ENCODE results near the gene AUTS2. TPM values are rescaled to one million over a fixed set of nuclear protein-coding genes. Genes with fewer than 3 reads are reported as not detected.

AUTS2 gene
- total and polyA plus RNA-seq, 2 experiments from 2014 or later: 32.0 to 91.0 TPM

DNA sequence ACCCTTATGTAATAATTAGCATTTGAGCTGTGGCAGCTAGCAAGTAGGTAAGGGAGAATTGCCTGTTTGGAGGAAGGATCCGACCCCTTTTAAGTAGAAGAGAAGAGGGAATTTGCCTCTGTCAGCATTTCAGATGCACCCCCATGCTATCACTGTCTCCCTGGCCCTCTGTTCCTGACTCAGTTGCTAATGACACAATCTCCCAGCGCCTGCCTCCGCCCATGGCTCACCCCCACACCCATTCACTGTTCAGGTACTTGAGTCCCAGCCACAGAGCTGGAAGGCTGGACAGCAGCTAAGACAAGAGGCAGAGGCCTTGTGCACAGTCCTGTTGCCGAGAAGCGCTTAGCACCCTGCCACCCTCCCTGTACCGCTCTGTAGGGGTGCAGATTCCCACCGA is 1021.4 kb downstream of the AUTS2 start:
- H3K27ac Mint-ChIP-seq: no peak overlapping the region; the same call in 1 of the 2 replicates
- no peaks in the 10 kb centered on the region; the same call in 1 of the 3 replicates for H3K9me3 Mint-ChIP-seq
- H3K9me2 ChIP-seq (ENCODE audit: insufficient read depth): peaks cover 4% of the 10 kb centered on the region; the same call in 1 of the 2 replicates
- peaks cover 27% of the 10 kb centered on the region for H3K4me1 ChIP-seq (ENCODE audit: insufficient read depth)
- H3K27me3 Mint-ChIP-seq (ENCODE audit: insufficient read depth, low read depth, poor library complexity): peaks cover 26% of the 10 kb centered on the region
- H3F3A ChIP-seq (replicated peaks; ENCODE audit: low read depth): 0 out of 2 replicates have a peak, but pooled peaks cover 5% of the 10 kb centered on the region
- H3K4me2 ChIP-seq: peak overlapping the region; percentile 73
- TF ChIP-seq EZH2phosphoT487 (IDR thresholded peaks at IDR 0.05; ENCODE audit: unreplicated experiment): no peak
- no peak for TF ChIP-seq EZH2 (IDR thresholded peaks at IDR 0.05; ENCODE audit: low read depth, unreplicated experiment)
- TF ChIP-seq NANOG (IDR thresholded peaks at IDR 0.05; ENCODE audit: borderline replicate concordance): no peak
- TF ChIP-seq, protein P1, sequence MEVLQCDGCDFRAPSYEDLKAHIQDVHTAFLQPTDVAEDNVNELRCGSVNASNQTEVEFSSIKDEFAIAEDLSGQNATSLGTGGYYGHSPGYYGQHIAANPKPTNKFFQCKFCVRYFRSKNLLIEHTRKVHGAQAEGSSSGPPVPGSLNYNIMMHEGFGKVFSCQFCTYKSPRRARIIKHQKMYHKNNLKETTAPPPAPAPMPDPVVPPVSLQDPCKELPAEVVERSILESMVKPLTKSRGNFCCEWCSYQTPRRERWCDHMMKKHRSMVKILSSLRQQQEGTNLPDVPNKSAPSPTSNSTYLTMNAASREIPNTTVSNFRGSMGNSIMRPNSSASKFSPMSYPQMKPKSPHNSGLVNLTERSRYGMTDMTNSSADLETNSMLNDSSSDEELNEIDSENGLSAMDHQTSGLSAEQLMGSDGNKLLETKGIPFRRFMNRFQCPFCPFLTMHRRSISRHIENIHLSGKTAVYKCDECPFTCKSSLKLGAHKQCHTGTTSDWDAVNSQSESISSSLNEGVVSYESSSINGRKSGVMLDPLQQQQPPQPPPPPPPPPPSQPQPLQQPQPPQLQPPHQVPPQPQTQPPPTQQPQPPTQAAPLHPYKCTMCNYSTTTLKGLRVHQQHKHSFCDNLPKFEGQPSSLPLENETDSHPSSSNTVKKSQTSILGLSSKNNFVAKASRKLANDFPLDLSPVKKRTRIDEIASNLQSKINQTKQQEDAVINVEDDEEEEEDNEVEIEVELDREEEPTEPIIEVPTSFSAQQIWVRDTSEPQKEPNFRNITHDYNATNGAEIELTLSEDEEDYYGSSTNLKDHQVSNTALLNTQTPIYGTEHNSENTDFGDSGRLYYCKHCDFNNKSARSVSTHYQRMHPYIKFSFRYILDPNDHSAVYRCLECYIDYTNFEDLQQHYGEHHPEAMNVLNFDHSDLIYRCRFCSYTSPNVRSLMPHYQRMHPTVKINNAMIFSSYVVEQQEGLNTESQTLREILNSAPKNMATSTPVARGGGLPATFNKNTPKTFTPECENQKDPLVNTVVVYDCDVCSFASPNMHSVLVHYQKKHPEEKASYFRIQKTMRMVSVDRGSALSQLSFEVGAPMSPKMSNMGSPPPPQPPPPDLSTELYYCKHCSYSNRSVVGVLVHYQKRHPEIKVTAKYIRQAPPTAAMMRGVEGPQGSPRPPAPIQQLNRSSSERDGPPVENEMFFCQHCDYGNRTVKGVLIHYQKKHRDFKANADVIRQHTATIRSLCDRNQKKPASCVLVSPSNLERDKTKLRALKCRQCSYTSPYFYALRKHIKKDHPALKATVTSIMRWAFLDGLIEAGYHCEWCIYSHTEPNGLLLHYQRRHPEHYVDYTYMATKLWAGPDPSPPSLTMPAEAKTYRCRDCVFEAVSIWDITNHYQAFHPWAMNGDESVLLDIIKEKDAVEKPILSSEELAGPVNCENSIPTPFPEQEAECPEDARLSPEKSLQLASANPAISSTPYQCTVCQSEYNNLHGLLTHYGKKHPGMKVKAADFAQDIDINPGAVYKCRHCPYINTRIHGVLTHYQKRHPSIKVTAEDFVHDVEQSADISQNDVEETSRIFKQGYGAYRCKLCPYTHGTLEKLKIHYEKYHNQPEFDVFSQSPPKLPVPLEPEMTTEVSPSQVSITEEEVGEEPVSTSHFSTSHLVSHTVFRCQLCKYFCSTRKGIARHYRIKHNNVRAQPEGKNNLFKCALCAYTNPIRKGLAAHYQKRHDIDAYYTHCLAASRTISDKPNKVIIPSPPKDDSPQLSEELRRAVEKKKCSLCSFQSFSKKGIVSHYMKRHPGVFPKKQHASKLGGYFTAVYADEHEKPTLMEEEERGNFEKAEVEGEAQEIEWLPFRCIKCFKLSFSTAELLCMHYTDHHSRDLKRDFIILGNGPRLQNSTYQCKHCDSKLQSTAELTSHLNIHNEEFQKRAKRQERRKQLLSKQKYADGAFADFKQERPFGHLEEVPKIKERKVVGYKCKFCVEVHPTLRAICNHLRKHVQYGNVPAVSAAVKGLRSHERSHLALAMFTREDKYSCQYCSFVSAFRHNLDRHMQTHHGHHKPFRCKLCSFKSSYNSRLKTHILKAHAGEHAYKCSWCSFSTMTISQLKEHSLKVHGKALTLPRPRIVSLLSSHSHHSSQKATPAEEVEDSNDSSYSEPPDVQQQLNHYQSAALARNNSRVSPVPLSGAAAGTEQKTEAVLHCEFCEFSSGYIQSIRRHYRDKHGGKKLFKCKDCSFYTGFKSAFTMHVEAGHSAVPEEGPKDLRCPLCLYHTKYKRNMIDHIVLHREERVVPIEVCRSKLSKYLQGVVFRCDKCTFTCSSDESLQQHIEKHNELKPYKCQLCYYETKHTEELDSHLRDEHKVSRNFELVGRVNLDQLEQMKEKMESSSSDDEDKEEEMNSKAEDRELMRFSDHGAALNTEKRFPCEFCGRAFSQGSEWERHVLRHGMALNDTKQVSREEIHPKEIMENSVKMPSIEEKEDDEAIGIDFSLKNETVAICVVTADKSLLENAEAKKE (CRISPR knock-in tag; IDR thresholded peaks at IDR 0.05): no peak
- no peak for TF ChIP-seq STAT1 (IDR thresholded peaks at IDR 0.05; ENCODE audit: unreplicated experiment)
- no peak for TF ChIP-seq ZNF114 (CRISPR knock-in tag; IDR thresholded peaks at IDR 0.05)
- TF ChIP-seq POLR2AphosphoS5 (IDR thresholded peaks at IDR 0.05; ENCODE audit: low read depth): no peak
- TF ChIP-seq, protein P2, sequence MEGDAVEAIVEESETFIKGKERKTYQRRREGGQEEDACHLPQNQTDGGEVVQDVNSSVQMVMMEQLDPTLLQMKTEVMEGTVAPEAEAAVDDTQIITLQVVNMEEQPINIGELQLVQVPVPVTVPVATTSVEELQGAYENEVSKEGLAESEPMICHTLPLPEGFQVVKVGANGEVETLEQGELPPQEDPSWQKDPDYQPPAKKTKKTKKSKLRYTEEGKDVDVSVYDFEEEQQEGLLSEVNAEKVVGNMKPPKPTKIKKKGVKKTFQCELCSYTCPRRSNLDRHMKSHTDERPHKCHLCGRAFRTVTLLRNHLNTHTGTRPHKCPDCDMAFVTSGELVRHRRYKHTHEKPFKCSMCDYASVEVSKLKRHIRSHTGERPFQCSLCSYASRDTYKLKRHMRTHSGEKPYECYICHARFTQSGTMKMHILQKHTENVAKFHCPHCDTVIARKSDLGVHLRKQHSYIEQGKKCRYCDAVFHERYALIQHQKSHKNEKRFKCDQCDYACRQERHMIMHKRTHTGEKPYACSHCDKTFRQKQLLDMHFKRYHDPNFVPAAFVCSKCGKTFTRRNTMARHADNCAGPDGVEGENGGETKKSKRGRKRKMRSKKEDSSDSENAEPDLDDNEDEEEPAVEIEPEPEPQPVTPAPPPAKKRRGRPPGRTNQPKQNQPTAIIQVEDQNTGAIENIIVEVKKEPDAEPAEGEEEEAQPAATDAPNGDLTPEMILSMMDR (conservative IDR thresholded peaks at IDR 0.05; ENCODE audit: low read depth in 2 of 2): no peak
- no peak for TF ChIP-seq CREB1 (CRISPR knock-in tag; IDR thresholded peaks at IDR 0.05; ENCODE audit: low read depth)
- TF ChIP-seq, protein P3, sequence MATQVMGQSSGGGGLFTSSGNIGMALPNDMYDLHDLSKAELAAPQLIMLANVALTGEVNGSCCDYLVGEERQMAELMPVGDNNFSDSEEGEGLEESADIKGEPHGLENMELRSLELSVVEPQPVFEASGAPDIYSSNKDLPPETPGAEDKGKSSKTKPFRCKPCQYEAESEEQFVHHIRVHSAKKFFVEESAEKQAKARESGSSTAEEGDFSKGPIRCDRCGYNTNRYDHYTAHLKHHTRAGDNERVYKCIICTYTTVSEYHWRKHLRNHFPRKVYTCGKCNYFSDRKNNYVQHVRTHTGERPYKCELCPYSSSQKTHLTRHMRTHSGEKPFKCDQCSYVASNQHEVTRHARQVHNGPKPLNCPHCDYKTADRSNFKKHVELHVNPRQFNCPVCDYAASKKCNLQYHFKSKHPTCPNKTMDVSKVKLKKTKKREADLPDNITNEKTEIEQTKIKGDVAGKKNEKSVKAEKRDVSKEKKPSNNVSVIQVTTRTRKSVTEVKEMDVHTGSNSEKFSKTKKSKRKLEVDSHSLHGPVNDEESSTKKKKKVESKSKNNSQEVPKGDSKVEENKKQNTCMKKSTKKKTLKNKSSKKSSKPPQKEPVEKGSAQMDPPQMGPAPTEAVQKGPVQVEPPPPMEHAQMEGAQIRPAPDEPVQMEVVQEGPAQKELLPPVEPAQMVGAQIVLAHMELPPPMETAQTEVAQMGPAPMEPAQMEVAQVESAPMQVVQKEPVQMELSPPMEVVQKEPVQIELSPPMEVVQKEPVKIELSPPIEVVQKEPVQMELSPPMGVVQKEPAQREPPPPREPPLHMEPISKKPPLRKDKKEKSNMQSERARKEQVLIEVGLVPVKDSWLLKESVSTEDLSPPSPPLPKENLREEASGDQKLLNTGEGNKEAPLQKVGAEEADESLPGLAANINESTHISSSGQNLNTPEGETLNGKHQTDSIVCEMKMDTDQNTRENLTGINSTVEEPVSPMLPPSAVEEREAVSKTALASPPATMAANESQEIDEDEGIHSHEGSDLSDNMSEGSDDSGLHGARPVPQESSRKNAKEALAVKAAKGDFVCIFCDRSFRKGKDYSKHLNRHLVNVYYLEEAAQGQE (IDR thresholded peaks at IDR 0.05; ENCODE audit: unreplicated experiment): no peak
- no peaks in the 10 kb centered on the region for H3K27me3 ChIP-seq (ENCODE audit: insufficient read depth)
- 0 out of 3 replicates have a peak, but pooled peaks cover 4% of the 10 kb centered on the region for H3K36me3 Mint-ChIP-seq (ENCODE audit: low read depth)
- no peak overlapping the region for H3K4me3 ChIP-seq
- no peak for DNase-seq (ENCODE audit: low spot score)
- H3K4me1 Mint-ChIP-seq: peaks cover 47% of the 10 kb centered on the region
- H2AFZ ChIP-seq: peak overlapping the region; percentile 44
- no peaks in the 10 kb centered on the region for H4K20me1 ChIP-seq (replicated peaks; ENCODE audit: insufficient read depth)
- H3K27ac ChIP-seq (ENCODE audit: low read depth): no peak overlapping the region
- ATAC-seq: peak; percentile 53
- no peak overlapping the region for H3K4me3 Mint-ChIP-seq
- H3K79me2 ChIP-seq (replicated peaks; ENCODE audit: insufficient read depth): no peaks in the 10 kb centered on the region
- H3K36me3 ChIP-seq (ENCODE audit: insufficient read depth): no peaks in the 10 kb centered on the region; the same call in 1 of the 2 replicates

Data from GM23338 (cell line).